B cell (primary cell): ENCODE measurements around the gene RFT1. TPM values are rescaled to one million over a fixed set of nuclear protein-coding genes. Genes with fewer than 3 reads are reported as not detected.

Experiments
- ATAC-seq: fragments of 200-7000 bp; cut with Tn5 transposase; one replicate; pipeline ENCODE4 v1.10.0; 2021; ENCODE audit warnings: low read depth, mild to moderate bottlenecking, moderate number of reproducible peaks, moderate library complexity
- CTCF ChIA-PET: fragments of 350-600 bp; sonication (Branson Sonifier 250); formaldehyde crosslinking; loops from one replicate; lab custom pipeline; 2021; ENCODE audit warnings: antibody characterized with exemption, inconsistent platforms; lab: Charles Lee
- POLR2A ChIA-PET: fragments of 350-600 bp; sonication (Branson Sonifier 250); formaldehyde crosslinking; loops from one replicate; lab custom pipeline; 2021; ENCODE audit warnings: antibody characterized with exemption; lab: Charles Lee
- DNase-seq: peaks from one replicate; pipeline ENCODE4 v3.0.0; 2013
- H2AFZ ChIP-seq: 2 replicates; pipeline ENCODE4 v1.6.1; 2012; ENCODE audit warnings: mild to moderate bottlenecking, low read depth, low read length; ENCODE audit not compliant: insufficient read depth, poor library complexity, severe bottlenecking
- H3K27ac ChIP-seq, 2 donors: 1 replicate in 1 of 2; 2 replicates in 1 of 2; pipeline ENCODE4 v1.5.1; 2012 to 2013; ENCODE audit warnings: low read length in 2 of 2, mild to moderate bottlenecking in 2 of 2, moderate library complexity in 1 of 2
- H3K27me3 ChIP-seq, 4 experiments: fragments of 200-600 bp in 1 of 4; sonication (generic) in 1 of 4; replicated peaks in 1 of 4; 1 replicate in 2 of 4; 2 replicates in 2 of 4; pipeline versions ENCODE4 v1.6.1 to v1.7.0; 2013 to 2016; ENCODE audit warnings: low read length in 3 of 4, mild to moderate bottlenecking in 2 of 4, mixed read lengths in 1 of 4, moderate library complexity in 1 of 4; ENCODE audit not compliant: insufficient read depth in 4 of 4, control insufficient read depth in 3 of 4; ENCODE audit errors: control extremely low read depth in 1 of 4
- H3K36me3 ChIP-seq, 2 experiments: replicated peaks in 1 of 2; 1 replicate in 1 of 2; 2 replicates in 1 of 2; pipeline versions ENCODE4 v1.6.1 to v1.7.1; 2013; ENCODE audit warnings: low read length in 1 of 2; ENCODE audit not compliant: insufficient read depth in 2 of 2, control insufficient read depth in 1 of 2; ENCODE audit errors: control extremely low read depth in 1 of 2, extremely low read depth in 1 of 2
- H3K4me1 ChIP-seq, 2 donors: fragments of 200-600 bp in 1 of 2; sonication (generic) in 1 of 2; 1 replicate in 1 of 2; 2 replicates in 1 of 2; pipeline versions ENCODE4 v1.5.1 to v1.6.1; 2013 to 2017; ENCODE audit warnings: low read length in 2 of 2; ENCODE audit not compliant: control insufficient read depth in 2 of 2, insufficient read depth in 2 of 2
- H3K4me2 ChIP-seq: replicated peaks from 2 replicates; pipeline ENCODE3; 2012; ENCODE audit warnings: mild to moderate bottlenecking, low read depth, low read length; ENCODE audit not compliant: poor library complexity, severe bottlenecking
- H3K4me3 ChIP-seq, 5 experiments: fragments of 200-600 bp in 1 of 5; sonication (generic) in 1 of 5; 1 replicate in 3 of 5; 2 replicates in 2 of 5; pipeline versions ENCODE4 v1.5.1 to v1.7.0; 2011 to 2016; ENCODE audit warnings: low read length in 4 of 5, mild to moderate bottlenecking in 4 of 5, low read depth in 2 of 5, control low read depth in 1 of 5, moderate library complexity in 1 of 5; ENCODE audit not compliant: insufficient read depth in 1 of 5; ENCODE audit errors: control extremely low read depth in 1 of 5, extremely low read depth in 1 of 5
- H3K79me2 ChIP-seq: fragments of 200-600 bp; sonication (generic); one replicate; pipeline ENCODE4 v1.6.0; 2016; ENCODE audit warnings: low read length; ENCODE audit not compliant: control insufficient read depth, insufficient read depth
- H3K9ac ChIP-seq: fragments of 200-600 bp; sonication (generic); 2 replicates; pipeline ENCODE4 v1.6.1; 2017; ENCODE audit warnings: mild to moderate bottlenecking, low read length, moderate library complexity
- H3K9me3 ChIP-seq, 3 donors: one replicate each; pipeline versions ENCODE4 v1.6.1 to v1.7.1; 2013; ENCODE audit warnings: low read length in 2 of 3; ENCODE audit not compliant: control insufficient read depth in 2 of 3, insufficient read depth in 1 of 3; ENCODE audit errors: control extremely low read depth in 1 of 3
- H4K20me1 ChIP-seq: 2 replicates; pipeline ENCODE4 v1.6.0; 2012; ENCODE audit warnings: mild to moderate bottlenecking, low read length; ENCODE audit not compliant: insufficient read depth, control insufficient read depth, poor library complexity, severe bottlenecking
- H3K27ac Mint-ChIP-seq: one replicate; pipeline ENCODE4 v1.8.0; 2021; ENCODE audit warnings: mixed read lengths
- H3K27me3 Mint-ChIP-seq: one replicate; pipeline ENCODE4 v1.8.0; 2021; ENCODE audit warnings: mixed read lengths
- H3K4me1 Mint-ChIP-seq: one replicate; pipeline ENCODE4 v1.8.0; 2021; ENCODE audit warnings: mixed read lengths
- H3K4me3 Mint-ChIP-seq: one replicate; pipeline ENCODE4 v1.8.0; 2021; ENCODE audit warnings: mixed read lengths
- H3K9me3 Mint-ChIP-seq: one replicate; pipeline ENCODE4 v1.8.0; 2022; ENCODE audit warnings: mixed read lengths; ENCODE audit not compliant: insufficient read depth
- EZH2 ChIP-seq: IDR thresholded peaks from 2 replicates; pipeline ENCODE4 v1.6.1; 2012; ENCODE audit warnings: borderline replicate concordance, low read depth, mild to moderate bottlenecking, moderate library complexity, low read length; ENCODE audit not compliant: insufficient read depth, poor library complexity, severe bottlenecking
- WGBS: methylation state at CpG from one replicate; pipeline ENCODE4 v1.1.5; 2013; ENCODE audit warnings: missing lambda C conversion rate; ENCODE audit not compliant: insufficient coverage; 5-methylcytosine and 5-hydroxymethylcytosine counted together
- intact Hi-C: fragments of 100-400 bp; cut with micrococcal nuclease; formaldehyde crosslinking; loops from one replicate; pipeline ENCODE4 v1.10.0; 2022
- polyA plus RNA-seq: library from polyadenylated mRNA; depleted of rRNA; stranded (reverse); fragments of >200 nt; gene quantifications from 2 replicates; pipeline ENCODE4 v1.2.3, GENCODE V29; 2012
- total RNA-seq, 2 donors: library from RNA; stranded (reverse); fragments of 120-200 nt in 1 of 2; gene quantifications; 1 replicate in 1 of 2; 2 replicates in 1 of 2; pipeline versions ENCODE4 v1.2.3 to v1.2.4, GENCODE V29; 2013 to 2022
- TF ChIP-seq, protein P1 (sequence below): fragments of 200-600 bp; IDR thresholded peaks from one replicate; pipeline ENCODE4 v1.8.0; 2022; ENCODE audit warnings: antibody characterized with exemption, mild to moderate bottlenecking

RFT1 gene
- total and polyA plus RNA-seq, 2 donors (not counting 1 experiment from before 2014, with no cell fraction given): 12.1 to 28.9 TPM

DNA sequence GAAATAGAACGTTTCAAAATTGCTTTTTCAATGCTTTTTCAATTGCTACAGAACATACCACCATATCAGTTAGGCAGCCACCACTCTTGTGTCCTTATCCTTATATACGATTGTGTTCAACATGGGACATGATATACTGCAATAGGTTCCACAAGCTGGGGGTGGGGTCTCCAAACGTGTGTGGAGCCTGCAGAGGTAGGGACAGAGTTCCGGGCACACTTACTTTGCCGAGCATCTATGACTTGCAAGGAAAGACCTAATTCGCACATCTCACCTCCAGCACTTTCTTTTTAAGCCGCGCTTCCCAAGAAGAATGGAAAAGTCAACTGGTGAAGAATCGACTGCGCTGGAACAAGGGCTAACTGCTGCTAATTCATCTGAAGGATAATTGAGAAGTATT is 44.8 kb downstream of the RFT1 start:
- Histone ChIP-seq H3K36me3 (peaks cover 0 to 22% of the 10 kb centered on the region in 2 experiments), H3K4me1 (no peaks in the 10 kb centered on the region), H3K27me3 (no peaks in the 10 kb centered on the region), H2AFZ (no peak overlapping the region), H3K9ac (no peak overlapping the region), H3K4me2 (no peak overlapping the region), H3K79me2 (no peaks in the 10 kb centered on the region), H4K20me1 (no peaks in the 10 kb centered on the region), H3K9me3 (no peaks in the 10 kb centered on the region), H3K4me3 (no peak overlapping the region), H3K27ac (no peak overlapping the region)
- WGBS: 97% methylated on average over 5 of the region's 10 CpGs
- no peaks in the 10 kb centered on the region for H3K9me3 Mint-ChIP-seq
- CTCF ChIA-PET: no interaction called here
- ATAC-seq (no peak), DNase-seq (no peak)
- TF ChIP-seq, protein P1, sequence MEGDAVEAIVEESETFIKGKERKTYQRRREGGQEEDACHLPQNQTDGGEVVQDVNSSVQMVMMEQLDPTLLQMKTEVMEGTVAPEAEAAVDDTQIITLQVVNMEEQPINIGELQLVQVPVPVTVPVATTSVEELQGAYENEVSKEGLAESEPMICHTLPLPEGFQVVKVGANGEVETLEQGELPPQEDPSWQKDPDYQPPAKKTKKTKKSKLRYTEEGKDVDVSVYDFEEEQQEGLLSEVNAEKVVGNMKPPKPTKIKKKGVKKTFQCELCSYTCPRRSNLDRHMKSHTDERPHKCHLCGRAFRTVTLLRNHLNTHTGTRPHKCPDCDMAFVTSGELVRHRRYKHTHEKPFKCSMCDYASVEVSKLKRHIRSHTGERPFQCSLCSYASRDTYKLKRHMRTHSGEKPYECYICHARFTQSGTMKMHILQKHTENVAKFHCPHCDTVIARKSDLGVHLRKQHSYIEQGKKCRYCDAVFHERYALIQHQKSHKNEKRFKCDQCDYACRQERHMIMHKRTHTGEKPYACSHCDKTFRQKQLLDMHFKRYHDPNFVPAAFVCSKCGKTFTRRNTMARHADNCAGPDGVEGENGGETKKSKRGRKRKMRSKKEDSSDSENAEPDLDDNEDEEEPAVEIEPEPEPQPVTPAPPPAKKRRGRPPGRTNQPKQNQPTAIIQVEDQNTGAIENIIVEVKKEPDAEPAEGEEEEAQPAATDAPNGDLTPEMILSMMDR: no peak
- no peak for TF ChIP-seq EZH2
- H3K27ac Mint-ChIP-seq: no peak overlapping the region
- no peaks in the 10 kb centered on the region for H3K27me3 Mint-ChIP-seq
- POLR2A ChIA-PET: no interaction called here
- no peaks in the 10 kb centered on the region for H3K4me1 Mint-ChIP-seq
- no peak overlapping the region for H3K4me3 Mint-ChIP-seq
- intact Hi-C loops: no loop called here

DNA sequence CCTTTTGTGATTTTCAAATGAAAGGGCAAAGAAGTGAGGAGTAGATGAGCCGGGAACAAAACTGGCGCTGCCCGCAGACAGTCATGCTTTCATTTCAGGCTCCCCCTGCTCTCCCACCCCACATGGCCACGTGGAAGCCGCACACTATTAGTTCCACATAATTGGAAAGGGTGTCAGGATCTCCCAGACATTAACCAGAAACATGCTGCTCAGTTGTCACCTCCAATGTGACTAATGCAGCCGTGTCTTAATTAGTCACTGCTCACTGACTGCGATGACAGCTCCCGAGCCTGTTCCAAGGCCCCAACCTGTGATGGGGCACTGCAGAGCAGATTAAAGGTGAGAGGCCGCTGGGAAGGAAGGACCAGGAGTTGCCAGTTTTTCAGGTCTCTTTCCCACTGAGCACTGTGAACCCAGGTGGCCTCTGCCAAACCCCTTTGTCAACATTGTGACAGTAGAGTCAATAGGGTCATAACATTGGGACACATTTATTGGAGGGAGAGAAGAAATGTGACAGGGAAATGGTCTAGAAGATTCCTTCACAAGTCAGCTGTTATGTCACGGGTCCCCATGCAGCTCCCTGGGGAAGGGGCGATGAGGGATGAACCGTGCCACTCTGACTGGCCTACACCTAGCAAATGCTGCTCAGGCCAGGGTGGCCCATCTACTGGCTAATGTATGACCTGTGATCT is 45.8 kb downstream of the RFT1 start:
- Histone ChIP-seq H3K9me3 (no peaks in the 10 kb centered on the region), H3K36me3 (peaks cover 0 to 13% of the 10 kb centered on the region in 2 experiments), H3K4me1 (no peaks in the 10 kb centered on the region), H3K9ac (no peak overlapping the region), H2AFZ (no peak overlapping the region), H4K20me1 (no peaks in the 10 kb centered on the region), H3K27ac (no peak overlapping the region), H3K4me2 (no peak overlapping the region), H3K4me3 (no peak overlapping the region), H3K27me3 (no peaks in the 10 kb centered on the region), H3K79me2 (no peaks in the 10 kb centered on the region)
- TF ChIP-seq, protein P1: no peak
- no peak for TF ChIP-seq EZH2
- intact Hi-C loops: no loop called here
- Mint-ChIP-seq H3K27me3 (no peaks in the 10 kb centered on the region), H3K4me1 (no peaks in the 10 kb centered on the region), H3K4me3 (no peak overlapping the region), H3K9me3 (no peaks in the 10 kb centered on the region), H3K27ac (no peak overlapping the region)
- ChIA-PET POLR2A (no interaction called here), CTCF (no interaction called here)
- ATAC-seq (no peak), DNase-seq (no peak)
- 92% methylated on average over 12 of the region's 12 CpGs for WGBS
